C4-2B (cell line): ENCODE data around the gene ST7.

Experiments
- CTCF ChIP-seq: fragments of 450-650 bp; conservative IDR thresholded peaks from 2 replicates; pipeline ENCODE4 v1.5.1; 2017; ENCODE audit warnings: mild to moderate bottlenecking
- ZFX ChIP-seq: fragments of 450-650 bp; IDR thresholded peaks from 2 replicates; pipeline ENCODE4 v1.6.1; 2017

GRCh38 chr7:117083648-117084047, 130.3 kb downstream of the ST7 start:
- no peak for TF ChIP-seq CTCF
- TF ChIP-seq ZFX = no peak
